Measurements from ENCODE around the gene MPHOSPH9. TPM values are rescaled to one million over a fixed set of nuclear protein-coding genes. Genes with fewer than 3 reads are reported as not detected.

Gene MPHOSPH9
- total RNA-seq, 1 experiment from 2014 or later: 47.5 TPM

DNA sequence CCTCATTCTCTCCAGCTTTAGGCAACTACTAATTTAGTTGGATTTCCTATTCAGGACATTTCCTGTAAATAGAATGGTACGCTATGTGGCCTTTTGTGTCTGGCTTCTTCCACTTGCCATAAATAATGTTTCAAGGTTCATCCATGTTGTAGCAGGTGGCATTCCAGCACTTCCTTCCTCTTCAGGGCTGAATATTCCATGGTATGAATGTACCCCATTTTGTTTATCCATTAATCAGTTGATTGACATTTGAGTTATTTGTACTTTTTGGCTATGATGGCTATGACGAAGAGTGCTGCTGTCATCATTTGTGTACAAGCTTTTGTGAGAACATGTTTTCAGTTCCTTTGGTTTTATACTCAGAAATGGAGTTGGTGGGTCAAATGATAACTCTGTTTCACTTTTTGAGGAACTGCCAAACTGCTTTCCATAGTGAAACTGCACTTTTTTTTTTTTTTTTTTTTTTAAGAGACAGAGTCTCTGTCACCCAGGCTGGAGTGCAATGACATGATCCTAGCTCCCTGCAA lies 45.2 kb upstream of the MPHOSPH9 start:
- Mint-ChIP-seq H3K27me3 (ENCODE audit: low read depth) (no peaks in the 10 kb centered on the region), H3K4me3 (no peak overlapping the region), H3K36me3 (no peaks in the 10 kb centered on the region), H3K27ac (0 out of 2 replicates have a peak overlapping the region, but pooled peaks have one; percentile 28), H3K4me1 (peaks cover 5% of the 10 kb centered on the region), H3K9me3 (no peaks in the 10 kb centered on the region)
- TF ChIP-seq, protein P1, sequence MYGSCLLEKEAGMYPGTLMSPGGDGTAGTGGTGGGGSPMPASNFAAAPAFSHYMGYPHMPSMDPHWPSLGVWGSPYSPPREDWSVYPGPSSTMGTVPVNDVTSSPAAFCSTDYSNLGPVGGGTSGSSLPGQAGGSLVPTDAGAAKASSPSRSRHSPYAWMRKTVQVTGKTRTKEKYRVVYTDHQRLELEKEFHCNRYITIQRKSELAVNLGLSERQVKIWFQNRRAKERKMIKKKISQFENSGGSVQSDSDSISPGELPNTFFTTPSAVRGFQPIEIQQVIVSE (CRISPR knock-in tag; IDR thresholded peaks at IDR 0.05; ENCODE audit: borderline replicate concordance): no peak
- TF ChIP-seq, protein P2, sequence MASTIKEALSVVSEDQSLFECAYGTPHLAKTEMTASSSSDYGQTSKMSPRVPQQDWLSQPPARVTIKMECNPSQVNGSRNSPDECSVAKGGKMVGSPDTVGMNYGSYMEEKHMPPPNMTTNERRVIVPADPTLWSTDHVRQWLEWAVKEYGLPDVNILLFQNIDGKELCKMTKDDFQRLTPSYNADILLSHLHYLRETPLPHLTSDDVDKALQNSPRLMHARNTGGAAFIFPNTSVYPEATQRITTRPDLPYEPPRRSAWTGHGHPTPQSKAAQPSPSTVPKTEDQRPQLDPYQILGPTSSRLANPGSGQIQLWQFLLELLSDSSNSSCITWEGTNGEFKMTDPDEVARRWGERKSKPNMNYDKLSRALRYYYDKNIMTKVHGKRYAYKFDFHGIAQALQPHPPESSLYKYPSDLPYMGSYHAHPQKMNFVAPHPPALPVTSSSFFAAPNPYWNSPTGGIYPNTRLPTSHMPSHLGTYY (CRISPR knock-in tag; IDR thresholded peaks at IDR 0.05): no peak
- TF ChIP-seq ZNF671 (CRISPR knock-in tag; IDR thresholded peaks at IDR 0.05): no peak
- ChIA-PET POLR2A (interaction anchor here (0.6 kb wide), 1 partner anchor 19 kb away, joined by 6 read pairs; no protein-coding TSS in a partner anchor), CTCF (interaction anchor here (0.7 kb wide), 1 partner anchor 87 kb away, joined by 3 read pairs; no protein-coding TSS in a partner anchor)
- ATAC-seq (no peak), DNase-seq (ENCODE audit: low spot score) (no peak)

DNA sequence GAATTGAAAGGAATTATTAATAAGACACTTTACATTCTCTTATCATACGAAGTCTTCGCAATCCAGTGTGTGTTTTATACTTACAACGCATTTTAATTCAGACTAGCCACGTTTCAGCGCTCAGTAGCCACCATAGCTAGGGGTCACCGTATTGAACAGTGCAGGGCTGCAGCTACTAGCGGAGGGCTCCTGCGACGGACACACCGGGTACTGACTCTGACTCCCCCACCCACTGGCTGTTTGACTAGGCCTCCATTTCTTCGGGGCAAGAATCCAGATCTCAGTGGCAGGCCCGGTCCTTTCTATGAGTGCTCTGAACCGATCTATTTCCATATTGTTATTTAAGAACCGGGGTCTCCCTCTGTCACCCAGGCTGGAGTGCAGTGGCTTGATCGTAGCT lies 40.2 kb upstream of the MPHOSPH9 start:
- ChIA-PET CTCF (no interaction called here), POLR2A (interaction anchor here (0.6 kb wide), 1 partner anchor 90 kb away, joined by 6 read pairs; no protein-coding TSS in a partner anchor)
- peaks cover 29% of the 10 kb centered on the region for H3K4me1 Mint-ChIP-seq
- no peak for TF ChIP-seq NR1H2 (CRISPR knock-in tag; IDR thresholded peaks at IDR 0.05)
- TF ChIP-seq EMX1 (CRISPR knock-in tag; IDR thresholded peaks at IDR 0.05): no peak
- 0 out of 2 replicates have a peak, but pooled peaks have one; percentile 10 for TF ChIP-seq NFYB (CRISPR knock-in tag; conservative IDR thresholded peaks at IDR 0.05; ENCODE audit: low read depth)
- 0 out of 2 replicates have a peak, but pooled peaks have one; percentile 15 for TF ChIP-seq ZNF121 (CRISPR knock-in tag; IDR thresholded peaks at IDR 0.05)
- H3K36me3 Mint-ChIP-seq: no peaks in the 10 kb centered on the region
- peak overlapping the region; percentile 60; the same call in 1 of the 2 replicates for H3K27ac Mint-ChIP-seq
- ATAC-seq (no peak), DNase-seq (ENCODE audit: low spot score) (no peak)
- no peaks in the 10 kb centered on the region for H3K27me3 Mint-ChIP-seq (ENCODE audit: low read depth)
- H3K9me3 Mint-ChIP-seq: no peaks in the 10 kb centered on the region
- peak overlapping the region; percentile 73 for H3K4me3 Mint-ChIP-seq

DNA sequence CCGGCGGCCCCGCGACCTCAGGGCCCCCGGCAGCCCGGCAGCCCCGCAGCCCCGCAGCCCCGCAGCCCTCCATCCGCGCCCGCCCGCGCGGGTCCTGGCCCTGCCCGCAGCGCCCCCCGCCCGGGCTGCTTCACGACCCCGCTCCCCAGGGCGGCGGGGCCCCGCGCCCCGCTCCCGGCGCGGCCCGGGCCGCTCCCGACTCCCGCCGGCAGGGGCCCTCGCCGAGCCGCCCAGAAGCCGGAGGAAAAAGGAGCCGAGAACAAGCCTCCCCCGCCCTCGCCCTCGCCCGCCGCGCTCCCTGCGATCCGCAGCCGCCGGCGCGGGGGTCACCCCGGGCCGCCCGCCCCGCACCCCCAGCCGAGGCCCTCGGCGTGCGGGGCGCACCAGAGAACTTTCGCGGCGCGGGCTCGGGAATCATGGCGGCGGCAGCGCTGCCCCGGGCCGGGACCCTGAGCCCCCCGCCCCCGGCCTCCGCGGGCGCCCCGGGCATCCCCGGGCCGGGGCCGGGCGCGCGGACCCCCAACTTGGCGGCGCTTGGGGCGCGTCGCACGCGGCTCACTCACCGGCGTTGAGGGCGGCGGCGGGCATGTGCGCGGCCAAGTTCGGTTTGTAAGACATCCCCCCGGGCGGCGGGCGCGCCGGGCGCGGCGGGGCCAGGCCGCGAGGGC lies 38.2 kb upstream of the MPHOSPH9 start:
- DNase-seq (ENCODE audit: low spot score): peak; percentile 75
- Mint-ChIP-seq H3K36me3 (peaks cover 7% of the 10 kb centered on the region), H3K4me1 (peaks cover 37% of the 10 kb centered on the region), H3K4me3 (no peak overlapping the region), H3K27me3 (ENCODE audit: low read depth) (no peaks in the 10 kb centered on the region), H3K27ac (no peak overlapping the region), H3K9me3 (no peaks in the 10 kb centered on the region)
- ChIA-PET POLR2A (interaction anchor here (1.2 to 2.7 kb wide), 2 partner anchors 39 to 92 kb away, joined by 3 to 15 read pairs; partner anchors contain the start of genes MPHOSPH9 and MTRFR), CTCF (no interaction called here)
- ATAC-seq: peak; percentile 27
- 0 out of 2 replicates have a peak, but pooled peaks have one; percentile 7 for TF ChIP-seq FOXK1 (CRISPR knock-in tag; IDR thresholded peaks at IDR 0.05)
- TF ChIP-seq, protein P3, sequence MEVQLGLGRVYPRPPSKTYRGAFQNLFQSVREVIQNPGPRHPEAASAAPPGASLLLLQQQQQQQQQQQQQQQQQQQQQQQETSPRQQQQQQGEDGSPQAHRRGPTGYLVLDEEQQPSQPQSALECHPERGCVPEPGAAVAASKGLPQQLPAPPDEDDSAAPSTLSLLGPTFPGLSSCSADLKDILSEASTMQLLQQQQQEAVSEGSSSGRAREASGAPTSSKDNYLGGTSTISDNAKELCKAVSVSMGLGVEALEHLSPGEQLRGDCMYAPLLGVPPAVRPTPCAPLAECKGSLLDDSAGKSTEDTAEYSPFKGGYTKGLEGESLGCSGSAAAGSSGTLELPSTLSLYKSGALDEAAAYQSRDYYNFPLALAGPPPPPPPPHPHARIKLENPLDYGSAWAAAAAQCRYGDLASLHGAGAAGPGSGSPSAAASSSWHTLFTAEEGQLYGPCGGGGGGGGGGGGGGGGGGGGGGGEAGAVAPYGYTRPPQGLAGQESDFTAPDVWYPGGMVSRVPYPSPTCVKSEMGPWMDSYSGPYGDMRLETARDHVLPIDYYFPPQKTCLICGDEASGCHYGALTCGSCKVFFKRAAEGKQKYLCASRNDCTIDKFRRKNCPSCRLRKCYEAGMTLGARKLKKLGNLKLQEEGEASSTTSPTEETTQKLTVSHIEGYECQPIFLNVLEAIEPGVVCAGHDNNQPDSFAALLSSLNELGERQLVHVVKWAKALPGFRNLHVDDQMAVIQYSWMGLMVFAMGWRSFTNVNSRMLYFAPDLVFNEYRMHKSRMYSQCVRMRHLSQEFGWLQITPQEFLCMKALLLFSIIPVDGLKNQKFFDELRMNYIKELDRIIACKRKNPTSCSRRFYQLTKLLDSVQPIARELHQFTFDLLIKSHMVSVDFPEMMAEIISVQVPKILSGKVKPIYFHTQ (CRISPR knock-in tag; IDR thresholded peaks at IDR 0.05): no peak
- TF ChIP-seq, protein P4, sequence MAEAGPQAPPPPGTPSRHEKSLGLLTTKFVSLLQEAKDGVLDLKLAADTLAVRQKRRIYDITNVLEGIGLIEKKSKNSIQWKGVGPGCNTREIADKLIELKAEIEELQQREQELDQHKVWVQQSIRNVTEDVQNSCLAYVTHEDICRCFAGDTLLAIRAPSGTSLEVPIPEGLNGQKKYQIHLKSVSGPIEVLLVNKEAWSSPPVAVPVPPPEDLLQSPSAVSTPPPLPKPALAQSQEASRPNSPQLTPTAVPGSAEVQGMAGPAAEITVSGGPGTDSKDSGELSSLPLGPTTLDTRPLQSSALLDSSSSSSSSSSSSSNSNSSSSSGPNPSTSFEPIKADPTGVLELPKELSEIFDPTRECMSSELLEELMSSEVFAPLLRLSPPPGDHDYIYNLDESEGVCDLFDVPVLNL (CRISPR knock-in tag; IDR thresholded peaks at IDR 0.05; ENCODE audit: borderline replicate concordance, low read depth): no peak
- no peak for TF ChIP-seq ESRRA (CRISPR knock-in tag; IDR thresholded peaks at IDR 0.05; ENCODE audit: borderline replicate concordance)
- TF ChIP-seq, protein P5, sequence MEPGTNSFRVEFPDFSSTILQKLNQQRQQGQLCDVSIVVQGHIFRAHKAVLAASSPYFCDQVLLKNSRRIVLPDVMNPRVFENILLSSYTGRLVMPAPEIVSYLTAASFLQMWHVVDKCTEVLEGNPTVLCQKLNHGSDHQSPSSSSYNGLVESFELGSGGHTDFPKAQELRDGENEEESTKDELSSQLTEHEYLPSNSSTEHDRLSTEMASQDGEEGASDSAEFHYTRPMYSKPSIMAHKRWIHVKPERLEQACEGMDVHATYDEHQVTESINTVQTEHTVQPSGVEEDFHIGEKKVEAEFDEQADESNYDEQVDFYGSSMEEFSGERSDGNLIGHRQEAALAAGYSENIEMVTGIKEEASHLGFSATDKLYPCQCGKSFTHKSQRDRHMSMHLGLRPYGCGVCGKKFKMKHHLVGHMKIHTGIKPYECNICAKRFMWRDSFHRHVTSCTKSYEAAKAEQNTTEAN (CRISPR knock-in tag; IDR thresholded peaks at IDR 0.05): no peak
- TF ChIP-seq PRRX2 (CRISPR knock-in tag; IDR thresholded peaks at IDR 0.05): no peak
- no peak for TF ChIP-seq GABPB1 (CRISPR knock-in tag; IDR thresholded peaks at IDR 0.05)
- TF ChIP-seq FOXJ3 (CRISPR knock-in tag; IDR thresholded peaks at IDR 0.05; ENCODE audit: borderline replicate concordance): no peak
- TF ChIP-seq TEAD1 (CRISPR knock-in tag; IDR thresholded peaks at IDR 0.05): no peak
- TF ChIP-seq, protein P6, sequence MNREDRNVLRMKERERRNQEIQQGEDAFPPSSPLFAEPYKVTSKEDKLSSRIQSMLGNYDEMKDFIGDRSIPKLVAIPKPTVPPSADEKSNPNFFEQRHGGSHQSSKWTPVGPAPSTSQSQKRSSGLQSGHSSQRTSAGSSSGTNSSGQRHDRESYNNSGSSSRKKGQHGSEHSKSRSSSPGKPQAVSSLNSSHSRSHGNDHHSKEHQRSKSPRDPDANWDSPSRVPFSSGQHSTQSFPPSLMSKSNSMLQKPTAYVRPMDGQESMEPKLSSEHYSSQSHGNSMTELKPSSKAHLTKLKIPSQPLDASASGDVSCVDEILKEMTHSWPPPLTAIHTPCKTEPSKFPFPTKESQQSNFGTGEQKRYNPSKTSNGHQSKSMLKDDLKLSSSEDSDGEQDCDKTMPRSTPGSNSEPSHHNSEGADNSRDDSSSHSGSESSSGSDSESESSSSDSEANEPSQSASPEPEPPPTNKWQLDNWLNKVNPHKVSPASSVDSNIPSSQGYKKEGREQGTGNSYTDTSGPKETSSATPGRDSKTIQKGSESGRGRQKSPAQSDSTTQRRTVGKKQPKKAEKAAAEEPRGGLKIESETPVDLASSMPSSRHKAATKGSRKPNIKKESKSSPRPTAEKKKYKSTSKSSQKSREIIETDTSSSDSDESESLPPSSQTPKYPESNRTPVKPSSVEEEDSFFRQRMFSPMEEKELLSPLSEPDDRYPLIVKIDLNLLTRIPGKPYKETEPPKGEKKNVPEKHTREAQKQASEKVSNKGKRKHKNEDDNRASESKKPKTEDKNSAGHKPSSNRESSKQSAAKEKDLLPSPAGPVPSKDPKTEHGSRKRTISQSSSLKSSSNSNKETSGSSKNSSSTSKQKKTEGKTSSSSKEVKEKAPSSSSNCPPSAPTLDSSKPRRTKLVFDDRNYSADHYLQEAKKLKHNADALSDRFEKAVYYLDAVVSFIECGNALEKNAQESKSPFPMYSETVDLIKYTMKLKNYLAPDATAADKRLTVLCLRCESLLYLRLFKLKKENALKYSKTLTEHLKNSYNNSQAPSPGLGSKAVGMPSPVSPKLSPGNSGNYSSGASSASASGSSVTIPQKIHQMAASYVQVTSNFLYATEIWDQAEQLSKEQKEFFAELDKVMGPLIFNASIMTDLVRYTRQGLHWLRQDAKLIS (CRISPR knock-in tag; IDR thresholded peaks at IDR 0.05; ENCODE audit: borderline replicate concordance): no peak
- no peak for TF ChIP-seq ETV6 (CRISPR knock-in tag; IDR thresholded peaks at IDR 0.05)
- 0 out of 2 replicates have a peak, but pooled peaks have one; percentile 21 for TF ChIP-seq SP1 (CRISPR knock-in tag; conservative IDR thresholded peaks at IDR 0.05)
- TF ChIP-seq ZNF317 (CRISPR knock-in tag; IDR thresholded peaks at IDR 0.05; ENCODE audit: borderline replicate concordance, low read depth): no peak
